ENCODE results near the gene SYP. TPM values are rescaled to one million over a fixed set of nuclear protein-coding genes. Genes with fewer than 3 reads are reported as not detected.

The SYP gene
- total and polyA plus RNA-seq, 9 of the 15 experiments (the other 6 are each of a cell fraction or from before 2014, with no cell fraction given): 0.48 to 5.1 (median 2.6) TPM

DNA sequence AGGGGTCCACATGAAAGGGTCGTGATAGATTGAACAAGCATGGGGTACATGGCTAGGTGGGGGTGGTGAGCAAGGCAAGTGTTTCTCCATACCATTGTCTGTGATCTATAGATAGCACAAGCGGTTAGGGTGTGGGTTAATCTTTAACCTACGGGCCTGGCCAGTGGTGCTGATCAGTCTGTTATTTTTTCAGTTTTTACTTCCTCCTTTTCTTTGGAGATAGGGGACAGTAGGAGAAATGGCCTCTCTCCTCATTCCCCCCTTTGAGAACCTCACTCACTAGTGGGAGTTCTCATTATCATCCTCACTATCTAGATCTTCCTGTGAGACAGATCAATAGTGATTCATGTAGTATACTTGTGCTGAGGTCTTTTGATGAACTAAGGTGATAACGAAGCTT lies 60.3 kb downstream of the SYP start (continued):
- TF ChIP-seq TEAD4 (IDR thresholded peaks at IDR 0.05; ENCODE audit: low read length) (peak; percentile 66; the same call in 1 of the 2 replicates), TEAD4 (CRISPR knock-in tag; IDR thresholded peaks at IDR 0.05; ENCODE audit: borderline replicate concordance) (no peak), SP1 (CRISPR knock-in tag; IDR thresholded peaks at IDR 0.05) (peak; percentile 44; the same call in 1 of the 2 replicates), L3MBTL2 (IDR thresholded peaks at IDR 0.05) (0 out of 2 replicates have a peak, but pooled peaks have one; percentile 11), ETV1 (tag; conservative IDR thresholded peaks at IDR 0.05; ENCODE audit: low read depth) (no peak), CBFA2T2 (conservative IDR thresholded peaks at IDR 0.05) (peak; percentile 27; the same call in 1 of the 2 replicates), ZFX (CRISPR knock-in tag; IDR thresholded peaks at IDR 0.05) (peak; percentile 21; the same call in 1 of the 2 replicates), TRIM24 (IDR thresholded peaks at IDR 0.05) (peak; percentile 87 to 93), ZNF764 (CRISPR knock-in tag; IDR thresholded peaks at IDR 0.05; ENCODE audit: low read depth) (no peak), ZNF696 (CRISPR knock-in tag; conservative IDR thresholded peaks at IDR 0.05) (no peak), CBX1 (IDR thresholded peaks at IDR 0.05; ENCODE audit: low read depth) (peak; percentile 85; the same call in 1 of the 2 replicates), ARID1B (IDR thresholded peaks at IDR 0.05) (peak; percentile 37), LCOR (CRISPR knock-in tag; IDR thresholded peaks at IDR 0.05) (0 out of 2 replicates have a peak, but pooled peaks have one; percentile 42), HLTF (IDR thresholded peaks at IDR 0.05) (0 out of 2 replicates have a peak, but pooled peaks have one; percentile 27), EP300 (IDR thresholded peaks at IDR 0.05; ENCODE audit: low read length) (peak; percentile 57), TRIM28 (IDR thresholded peaks at IDR 0.05) (peak; percentile 95), ZNF282 (CRISPR knock-in tag; IDR thresholded peaks at IDR 0.05) (no peak)
- TF ChIP-seq, protein P1, sequence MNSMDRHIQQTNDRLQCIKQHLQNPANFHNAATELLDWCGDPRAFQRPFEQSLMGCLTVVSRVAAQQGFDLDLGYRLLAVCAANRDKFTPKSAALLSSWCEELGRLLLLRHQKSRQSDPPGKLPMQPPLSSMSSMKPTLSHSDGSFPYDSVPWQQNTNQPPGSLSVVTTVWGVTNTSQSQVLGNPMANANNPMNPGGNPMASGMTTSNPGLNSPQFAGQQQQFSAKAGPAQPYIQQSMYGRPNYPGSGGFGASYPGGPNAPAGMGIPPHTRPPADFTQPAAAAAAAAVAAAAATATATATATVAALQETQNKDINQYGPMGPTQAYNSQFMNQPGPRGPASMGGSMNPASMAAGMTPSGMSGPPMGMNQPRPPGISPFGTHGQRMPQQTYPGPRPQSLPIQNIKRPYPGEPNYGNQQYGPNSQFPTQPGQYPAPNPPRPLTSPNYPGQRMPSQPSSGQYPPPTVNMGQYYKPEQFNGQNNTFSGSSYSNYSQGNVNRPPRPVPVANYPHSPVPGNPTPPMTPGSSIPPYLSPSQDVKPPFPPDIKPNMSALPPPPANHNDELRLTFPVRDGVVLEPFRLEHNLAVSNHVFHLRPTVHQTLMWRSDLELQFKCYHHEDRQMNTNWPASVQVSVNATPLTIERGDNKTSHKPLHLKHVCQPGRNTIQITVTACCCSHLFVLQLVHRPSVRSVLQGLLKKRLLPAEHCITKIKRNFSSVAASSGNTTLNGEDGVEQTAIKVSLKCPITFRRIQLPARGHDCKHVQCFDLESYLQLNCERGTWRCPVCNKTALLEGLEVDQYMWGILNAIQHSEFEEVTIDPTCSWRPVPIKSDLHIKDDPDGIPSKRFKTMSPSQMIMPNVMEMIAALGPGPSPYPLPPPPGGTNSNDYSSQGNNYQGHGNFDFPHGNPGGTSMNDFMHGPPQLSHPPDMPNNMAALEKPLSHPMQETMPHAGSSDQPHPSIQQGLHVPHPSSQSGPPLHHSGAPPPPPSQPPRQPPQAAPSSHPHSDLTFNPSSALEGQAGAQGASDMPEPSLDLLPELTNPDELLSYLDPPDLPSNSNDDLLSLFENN (IDR thresholded peaks at IDR 0.05; ENCODE audit: low read depth in 2 of 2, low read length in 2 of 2): 0 out of 4 replicates have a peak, but pooled peaks of 1 of the 2 experiments have one; percentile 11
- TF ChIP-seq, protein P2, sequence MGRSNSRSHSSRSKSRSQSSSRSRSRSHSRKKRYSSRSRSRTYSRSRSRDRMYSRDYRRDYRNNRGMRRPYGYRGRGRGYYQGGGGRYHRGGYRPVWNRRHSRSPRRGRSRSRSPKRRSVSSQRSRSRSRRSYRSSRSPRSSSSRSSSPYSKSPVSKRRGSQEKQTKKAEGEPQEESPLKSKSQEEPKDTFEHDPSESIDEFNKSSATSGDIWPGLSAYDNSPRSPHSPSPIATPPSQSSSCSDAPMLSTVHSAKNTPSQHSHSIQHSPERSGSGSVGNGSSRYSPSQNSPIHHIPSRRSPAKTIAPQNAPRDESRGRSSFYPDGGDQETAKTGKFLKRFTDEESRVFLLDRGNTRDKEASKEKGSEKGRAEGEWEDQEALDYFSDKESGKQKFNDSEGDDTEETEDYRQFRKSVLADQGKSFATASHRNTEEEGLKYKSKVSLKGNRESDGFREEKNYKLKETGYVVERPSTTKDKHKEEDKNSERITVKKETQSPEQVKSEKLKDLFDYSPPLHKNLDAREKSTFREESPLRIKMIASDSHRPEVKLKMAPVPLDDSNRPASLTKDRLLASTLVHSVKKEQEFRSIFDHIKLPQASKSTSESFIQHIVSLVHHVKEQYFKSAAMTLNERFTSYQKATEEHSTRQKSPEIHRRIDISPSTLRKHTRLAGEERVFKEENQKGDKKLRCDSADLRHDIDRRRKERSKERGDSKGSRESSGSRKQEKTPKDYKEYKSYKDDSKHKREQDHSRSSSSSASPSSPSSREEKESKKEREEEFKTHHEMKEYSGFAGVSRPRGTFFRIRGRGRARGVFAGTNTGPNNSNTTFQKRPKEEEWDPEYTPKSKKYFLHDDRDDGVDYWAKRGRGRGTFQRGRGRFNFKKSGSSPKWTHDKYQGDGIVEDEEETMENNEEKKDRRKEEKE (IDR thresholded peaks at IDR 0.05; ENCODE audit: borderline replicate concordance in 1 of 2, control insufficient read depth in 1 of 2, low read depth in 2 of 2, low read length in 1 of 2): 0 out of 4 replicates have a peak, but pooled peaks of 1 of the 2 experiments have one; percentile 28
- TF ChIP-seq, protein P3, sequence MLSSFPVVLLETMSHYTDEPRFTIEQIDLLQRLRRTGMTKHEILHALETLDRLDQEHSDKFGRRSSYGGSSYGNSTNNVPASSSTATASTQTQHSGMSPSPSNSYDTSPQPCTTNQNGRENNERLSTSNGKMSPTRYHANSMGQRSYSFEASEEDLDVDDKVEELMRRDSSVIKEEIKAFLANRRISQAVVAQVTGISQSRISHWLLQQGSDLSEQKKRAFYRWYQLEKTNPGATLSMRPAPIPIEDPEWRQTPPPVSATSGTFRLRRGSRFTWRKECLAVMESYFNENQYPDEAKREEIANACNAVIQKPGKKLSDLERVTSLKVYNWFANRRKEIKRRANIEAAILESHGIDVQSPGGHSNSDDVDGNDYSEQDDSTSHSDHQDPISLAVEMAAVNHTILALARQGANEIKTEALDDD (IDR thresholded peaks at IDR 0.05): peak; percentile 56
- TF ChIP-seq, protein P4, sequence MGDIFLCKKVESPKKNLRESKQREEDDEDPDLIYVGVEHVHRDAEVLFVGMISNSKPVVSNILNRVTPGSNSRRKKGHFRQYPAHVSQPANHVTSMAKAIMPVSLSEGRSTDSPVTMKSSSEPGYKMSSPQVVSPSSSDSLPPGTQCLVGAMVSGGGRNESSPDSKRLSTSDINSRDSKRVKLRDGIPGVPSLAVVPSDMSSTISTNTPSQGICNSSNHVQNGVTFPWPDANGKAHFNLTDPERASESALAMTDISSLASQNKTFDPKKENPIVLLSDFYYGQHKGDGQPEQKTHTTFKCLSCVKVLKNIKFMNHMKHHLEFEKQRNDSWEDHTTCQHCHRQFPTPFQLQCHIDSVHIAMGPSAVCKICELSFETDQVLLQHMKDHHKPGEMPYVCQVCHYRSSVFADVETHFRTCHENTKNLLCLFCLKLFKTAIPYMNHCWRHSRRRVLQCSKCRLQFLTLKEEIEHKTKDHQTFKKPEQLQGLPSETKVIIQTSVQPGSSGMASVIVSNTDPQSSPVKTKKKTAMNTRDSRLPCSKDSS (IDR thresholded peaks at IDR 0.05; ENCODE audit: low read depth, partially characterized antibody): peak; percentile 81
